HL-60 (cell line): ENCODE results near the gene MYOZ3.

Experiments
- DNase-seq, 2 experiments: peaks; one replicate each; pipeline ENCODE4 v3.0.0-alpha.2; 2010 to 2020; ENCODE audit warnings: low read depth in 1 of 2, low spot score in 1 of 2
- H3K27ac ChIP-seq: fragments of 250-450 bp; sonication (Bioruptor Pico); replicated peaks from 2 replicates; pipeline ENCODE4 v1.5.1; 2020; ENCODE audit warnings: mild to moderate bottlenecking, moderate library complexity
- H3K27me3 ChIP-seq: fragments of 250-450 bp; sonication (Bioruptor Pico); 2 replicates; pipeline ENCODE4 v1.5.1; 2021; ENCODE audit warnings: mild to moderate bottlenecking, moderate library complexity; ENCODE audit not compliant: insufficient read depth, poor library complexity, severe bottlenecking
- H3K4me3 ChIP-seq: replicated peaks from 2 replicates; pipeline ENCODE4 v1.5.1; 2011; ENCODE audit warnings: mild to moderate bottlenecking, control low read depth, low read length; ENCODE audit not compliant: insufficient read depth
- CTCF ChIP-seq: IDR thresholded peaks from one replicate; pipeline ENCODE4 v1.5.1; 2011; ENCODE audit warnings: low read length, control low read depth, inconsistent platforms; ENCODE audit not compliant: insufficient read depth
- GABPA ChIP-seq: IDR thresholded peaks from 2 replicates; pipeline ENCODE4 v1.6.1; 2012; ENCODE audit warnings: low read depth
- POLR2AphosphoS5 ChIP-seq: IDR thresholded peaks from 2 replicates; pipeline ENCODE4 v1.6.1; 2012; ENCODE audit warnings: low read depth
- REST ChIP-seq: IDR thresholded peaks from 2 replicates; pipeline ENCODE4 v1.6.1; 2012; ENCODE audit warnings: low read depth; ENCODE audit not compliant: insufficient replicate concordance
- SPI1 ChIP-seq: IDR thresholded peaks from 2 replicates; pipeline ENCODE4 v1.6.1; 2012; ENCODE audit warnings: low read depth, mild to moderate bottlenecking, borderline replicate concordance

The MYOZ3 gene

GRCh38 chr5:150644058-150644457 is 17.0 kb upstream of the MYOZ3 start:
- TF ChIP-seq POLR2AphosphoS5 = no peak
- no peak for TF ChIP-seq GABPA
- no peak for TF ChIP-seq REST
- no peak for TF ChIP-seq SPI1
- no peak for TF ChIP-seq CTCF
- DNase-seq = no peak
- Histone ChIP-seq H3K4me3 (no peak overlapping the region), H3K27me3 (no peaks in the 10 kb centered on the region), H3K27ac (no peak overlapping the region)

GRCh38 chr5:150644514-150644913 is 16.5 kb upstream of the MYOZ3 start:
- DNase-seq = no peak
- Histone ChIP-seq H3K27me3 (no peaks in the 10 kb centered on the region), H3K27ac (no peak overlapping the region), H3K4me3 (no peak overlapping the region)
- TF ChIP-seq SPI1 (no peak), GABPA (no peak), POLR2AphosphoS5 (no peak), CTCF (no peak), REST (no peak)

- Histone ChIP-seq H3K4me3 (no peak overlapping the region), H3K27ac (no peak overlapping the region), H3K27me3 (no peaks in the 10 kb centered on the region)
- no peak for DNase-seq
- TF ChIP-seq REST = no peak
These were observed 15.9 kb upstream of the MYOZ3 start for GRCh38 chr5:150645070-150645700.
